Left lobe of liver (tissue), 2 donors: ENCODE results near the gene NOTO. TPM values are rescaled to one million over a fixed set of nuclear protein-coding genes. Genes with fewer than 3 reads are reported as not detected.

Source experiments
- ATAC-seq: fragments of 200-7000 bp; cut with Tn5 transposase; one replicate; pipeline ENCODE4 v1.9.1; 2020; ENCODE audit warnings: mild to moderate bottlenecking, moderate library complexity
- DNase-seq: peaks from one replicate; pipeline ENCODE4 v3.0.0-alpha.2; 2020; ENCODE audit warnings: low spot score
- total RNA-seq: library from RNA; stranded (reverse); gene quantifications from one replicate; pipeline ENCODE4 v1.2.1, GENCODE V29; 2021
- donor health status: DM: no; HTN: no; CAD: no; lungs with moderate emphysema.
- donor health status: DM: no; HTN: yes; CAD: no.

The NOTO gene
- total RNA-seq, 1 donor from 2014 or later: not detected

- ATAC-seq: no peak
These were observed 53.7 kb downstream of the NOTO start for GRCh38 chr2:73255907-73256617.

GRCh38 chr2:73256618-73256922, 54.2 kb downstream of the NOTO start:
- no peak for ATAC-seq
- no peak for DNase-seq

More at GRCh38 chr2:73255907-73256617, 53.7 kb downstream of the NOTO start:
- no peak for DNase-seq

GRCh38 chr2:73257021-73257420, 54.6 kb downstream of the NOTO start:
- no peak for DNase-seq
- no peak for ATAC-seq

- ATAC-seq (no peak), DNase-seq (no peak)
These were observed 55.2 kb downstream of the NOTO start for GRCh38 chr2:73257425-73258125.

GRCh38 chr2:73258186-73258912, 56.0 kb downstream of the NOTO start:
- ATAC-seq: no peak
- no peak for DNase-seq

GRCh38 chr2:73258913-73259215, 56.5 kb downstream of the NOTO start:
- DNase-seq (no peak), ATAC-seq (no peak)

GRCh38 chr2:73259276-73259675, 56.9 kb downstream of the NOTO start:
- DNase-seq: no peak

GRCh38 chr2:73259704-73260337, 57.4 kb downstream of the NOTO start:
- ATAC-seq (no peak), DNase-seq (no peak)

More at GRCh38 chr2:73259276-73259675, 56.9 kb downstream of the NOTO start:
- no peak for ATAC-seq

- ATAC-seq (peak; percentile 87), DNase-seq (peak; percentile 57)
These were observed 58.1 kb downstream of the NOTO start for GRCh38 chr2:73260338-73260984.

Other genes with a start within 250 kb of the NOTO start
- 80.1 TPM for gene SFXN5, start 130.9 kb upstream of the NOTO start, total RNA-seq
- gene RAB11FIP5, start 89.6 kb upstream of the NOTO start, total RNA-seq: 6.0 TPM
- 6.0 TPM for gene SMYD5, start 11.7 kb downstream of the NOTO start, total RNA-seq
- 24.4 TPM for gene PRADC1, start 30.7 kb downstream of the NOTO start, total RNA-seq
- 93.7 TPM for gene CCT7, start 31.7 kb downstream of the NOTO start, total RNA-seq
- gene FBXO41, start 81.9 kb downstream of the NOTO start, total RNA-seq: 0.33 TPM
- gene EGR4, start 91.0 kb downstream of the NOTO start, total RNA-seq: not detected
- gene ALMS1, start 183.3 kb downstream of the NOTO start, total RNA-seq: 6.0 TPM